Spleen (tissue), 11 donors: ENCODE data around the gene KANSL3. TPM values are rescaled to one million over a fixed set of nuclear protein-coding genes. Genes with fewer than 3 reads are reported as not detected.

ENCODE experiments used
- DNase-seq: peaks from one replicate; pipeline ENCODE4 v3.0.0-alpha.2; 2020
- H3K27ac ChIP-seq, 8 donors: fragments of 200-600 bp; sonication (generic) in 7 of 8; 1 replicate in 4 of 8; 2 replicates in 4 of 8; pipeline versions ENCODE4 v1.5.0 to v1.8.0; 2016 to 2021; ENCODE audit warnings: inconsistent platforms in 4 of 8, mild to moderate bottlenecking in 4 of 8, moderate library complexity in 1 of 8
- H3K27me3 ChIP-seq, 7 donors: fragments of 200-600 bp; sonication (generic) in 6 of 7; replicated peaks in 1 of 7; 1 replicate in 4 of 7; 2 replicates in 3 of 7; pipeline versions ENCODE4 v1.5.0 to v1.8.0; 2016 to 2021; ENCODE audit warnings: inconsistent platforms in 3 of 7, mild to moderate bottlenecking in 1 of 7
- H3K36me3 ChIP-seq, 6 donors: fragments of 200-600 bp; sonication (generic) in 5 of 6; 1 replicate in 4 of 6; 2 replicates in 2 of 6; pipeline versions ENCODE4 v1.5.0 to v1.8.0; 2016 to 2021; ENCODE audit warnings: inconsistent platforms in 2 of 6
- H3K4me1 ChIP-seq, 6 donors: fragments of 200-600 bp; sonication (generic) in 5 of 6; 1 replicate in 3 of 6; 2 replicates in 3 of 6; pipeline versions ENCODE4 v1.5.0 to v1.8.0; 2016 to 2021; ENCODE audit warnings: inconsistent platforms in 3 of 6
- H3K4me3 ChIP-seq, 8 donors: fragments of 200-600 bp; sonication (generic) in 7 of 8; 1 replicate in 4 of 8; 2 replicates in 4 of 8; pipeline versions ENCODE4 v1.5.0 to v1.8.0; 2016 to 2021; ENCODE audit warnings: inconsistent platforms in 4 of 8, mild to moderate bottlenecking in 4 of 8, moderate library complexity in 2 of 8
- H3K9me3 ChIP-seq, 8 donors: fragments of 200-600 bp; sonication (generic) in 7 of 8; 1 replicate in 4 of 8; 2 replicates in 4 of 8; pipeline versions ENCODE4 v1.5.0 to v1.8.0; 2016 to 2021; ENCODE audit warnings: inconsistent platforms in 4 of 8
- POLR2A ChIP-seq, 3 donors: fragments of 450-650 bp; IDR thresholded peaks; one replicate each; pipeline ENCODE4 v1.5.1; 2017; ENCODE audit warnings: antibody characterized with exemption in 3 of 3, mild to moderate bottlenecking in 1 of 3
- POLR2AphosphoS5 ChIP-seq, 3 donors: sonication (generic); formaldehyde crosslinking; IDR thresholded peaks; one replicate each; pipeline ENCODE4 v1.5.1; 2017; ENCODE audit warnings: antibody characterized with exemption in 3 of 3
- WGBS, 5 donors: extraction: QIAGEN DNeasy Blood & Tissue Kit in 3 of 5; methylation state at CpG; one replicate each; pipeline versions ENCODE4 v1.1.5 to v1.1.7; 2013 to 2018; 5-methylcytosine and 5-hydroxymethylcytosine counted together
- intact Hi-C: fragments of 100-400 bp; cut with DNase I; formaldehyde crosslinking; loops from one replicate; pipeline ENCODE4 v1.15.0; 2023; ENCODE audit warnings: low total_unique reads
- polyA plus RNA-seq, 3 donors: library from polyadenylated mRNA; stranded (reverse); fragments of 200-250 nt; gene quantifications; one replicate each; pipeline ENCODE4 v1.2.1, GENCODE V29; 2013
- total RNA-seq, 7 donors: library from RNA; depleted of rRNA in 3 of 7; stranded (reverse); fragments of >200 nt in 3 of 7; fragmentation: NEBNext Ultra II Directional in 4 of 7; extraction: Animal tissue kit (Norgen Biotek cat#: 25700) in 4 of 7; gene quantifications; one replicate each; pipeline versions ENCODE4 v1.1.0 to v1.2.1, GENCODE V29; 2016 to 2021
- TF ChIP-seq, protein P1 (sequence below), 11 experiments: fragments of 200-600 bp in 7 of 11; fragments of 450-650 bp in 4 of 11; sonication (generic) in 4 of 11; IDR thresholded peaks in 8 of 11; conservative IDR thresholded peaks in 3 of 11; 1 replicate in 7 of 11; 2 replicates in 4 of 11; pipeline versions ENCODE4 v1.4.0 to v1.8.0; 2016 to 2021; ENCODE audit warnings: antibody characterized with exemption in 11 of 11, inconsistent platforms in 4 of 11, mild to moderate bottlenecking in 1 of 11
- donor health status: healthy with polysubstance abuse.
- donor health status: DM: no; HTN: no; CAD: no; lungs with moderate emphysema.
- donor health status: DM: no; HTN: no; CAD: no.
- donor health status: Bipolar disorder and iron deficiency.
- donor health status: healthy.
- donor health status: DM: no; HTN: no; CAD: no.
- donor health status: DM: yes; HTN: yes; CAD: no.

The KANSL3 gene
- total and polyA plus RNA-seq, 10 donors: 10.3 to 59.6 (median 48.6) TPM

DNA sequence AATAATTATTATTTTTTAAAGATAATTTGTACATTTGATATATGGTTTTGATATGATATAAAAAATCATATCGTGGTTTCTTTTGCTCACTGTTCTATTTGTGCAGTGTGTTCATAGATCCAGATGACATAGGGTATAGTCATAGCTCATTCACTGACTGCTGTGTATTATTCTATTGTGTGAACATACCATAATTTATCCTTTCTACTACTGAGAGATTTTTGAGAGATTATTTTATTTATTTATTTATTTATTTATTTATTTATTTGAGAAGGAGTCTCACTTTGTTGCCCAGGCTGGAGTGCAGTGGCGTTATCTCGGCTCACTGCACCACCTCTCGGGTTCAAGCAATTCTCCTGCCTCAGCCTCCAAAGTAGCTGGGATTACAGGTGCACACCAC is 43.4 kb upstream of the KANSL3 start:
- H3K4me3 ChIP-seq: no peak overlapping the region
- no peaks in the 10 kb centered on the region for H3K9me3 ChIP-seq
- intact Hi-C loops: no loop called here
- DNase-seq: no peak
- no peak overlapping the region for H3K27ac ChIP-seq
- WGBS, 5 donors: 92 to 99% (median 94%) methylated on average over 4 of the region's 4 CpGs
- TF ChIP-seq, protein P1, sequence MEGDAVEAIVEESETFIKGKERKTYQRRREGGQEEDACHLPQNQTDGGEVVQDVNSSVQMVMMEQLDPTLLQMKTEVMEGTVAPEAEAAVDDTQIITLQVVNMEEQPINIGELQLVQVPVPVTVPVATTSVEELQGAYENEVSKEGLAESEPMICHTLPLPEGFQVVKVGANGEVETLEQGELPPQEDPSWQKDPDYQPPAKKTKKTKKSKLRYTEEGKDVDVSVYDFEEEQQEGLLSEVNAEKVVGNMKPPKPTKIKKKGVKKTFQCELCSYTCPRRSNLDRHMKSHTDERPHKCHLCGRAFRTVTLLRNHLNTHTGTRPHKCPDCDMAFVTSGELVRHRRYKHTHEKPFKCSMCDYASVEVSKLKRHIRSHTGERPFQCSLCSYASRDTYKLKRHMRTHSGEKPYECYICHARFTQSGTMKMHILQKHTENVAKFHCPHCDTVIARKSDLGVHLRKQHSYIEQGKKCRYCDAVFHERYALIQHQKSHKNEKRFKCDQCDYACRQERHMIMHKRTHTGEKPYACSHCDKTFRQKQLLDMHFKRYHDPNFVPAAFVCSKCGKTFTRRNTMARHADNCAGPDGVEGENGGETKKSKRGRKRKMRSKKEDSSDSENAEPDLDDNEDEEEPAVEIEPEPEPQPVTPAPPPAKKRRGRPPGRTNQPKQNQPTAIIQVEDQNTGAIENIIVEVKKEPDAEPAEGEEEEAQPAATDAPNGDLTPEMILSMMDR (IDR thresholded peaks at IDR 0.05 in 8 of 11, conservative IDR thresholded peaks at IDR 0.05 in 3 of 11): no peak
- TF ChIP-seq POLR2AphosphoS5 (IDR thresholded peaks at IDR 0.05): no peak
- no peak for TF ChIP-seq POLR2A (IDR thresholded peaks at IDR 0.05)
- H3K27me3 ChIP-seq: peaks cover 0 to 3% (median 0%) of the 10 kb centered on the region in 7 donors
- no peaks in the 10 kb centered on the region for H3K36me3 ChIP-seq
- peaks cover 0 to 17% (median 10%) of the 10 kb centered on the region in 6 donors for H3K4me1 ChIP-seq

DNA sequence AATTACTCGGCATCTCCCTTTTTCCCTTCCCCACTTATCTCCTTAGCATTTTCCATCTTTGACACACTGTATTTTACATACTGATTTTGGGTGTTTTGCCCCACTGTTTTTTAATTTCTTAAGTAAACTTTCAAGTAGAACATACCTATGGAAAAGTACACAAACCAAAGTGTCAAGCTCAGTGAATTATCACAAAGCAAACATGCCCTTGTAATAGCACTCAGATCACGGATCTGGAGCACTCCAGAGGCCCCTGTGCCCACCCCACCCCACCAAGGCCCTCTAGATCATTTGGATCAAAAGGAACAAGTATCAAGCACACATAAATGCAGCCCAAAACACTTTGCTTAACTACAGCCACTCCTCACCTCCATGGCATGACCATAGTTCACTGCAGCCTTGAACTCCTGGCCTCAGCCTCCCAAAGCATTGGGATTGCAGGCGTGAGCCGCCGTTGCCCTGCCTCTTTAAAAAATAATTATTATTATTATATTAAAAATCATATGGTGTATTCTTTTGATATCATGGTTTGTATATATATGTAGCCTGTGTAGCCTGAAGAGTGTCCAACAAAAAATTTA is 42.5 kb upstream of the KANSL3 start:
- H3K27ac ChIP-seq: no peak overlapping the region
- TF ChIP-seq POLR2AphosphoS5 (IDR thresholded peaks at IDR 0.05): no peak
- no peak for TF ChIP-seq POLR2A (IDR thresholded peaks at IDR 0.05)
- TF ChIP-seq, protein P1 (IDR thresholded peaks at IDR 0.05 in 8 of 11, conservative IDR thresholded peaks at IDR 0.05 in 3 of 11): no peak
- no peaks in the 10 kb centered on the region for H3K27me3 ChIP-seq
- no peak overlapping the region for H3K4me3 ChIP-seq
- H3K4me1 ChIP-seq: peaks cover 0 to 10% (median 6%) of the 10 kb centered on the region in 6 donors
- 73 to 84% (median 83%) methylated on average over 5 of the region's 5 CpGs for whole genome bisulfite sequencing, 5 donors
- no peaks in the 10 kb centered on the region for H3K36me3 ChIP-seq
- intact Hi-C loops: no loop called here
- H3K9me3 ChIP-seq: no peaks in the 10 kb centered on the region
- DNase-seq: peak; percentile 18

- H3K4me1 ChIP-seq: peaks cover 0 to 2% (median 0%) of the 10 kb centered on the region in 6 donors
- 68 to 85% (median 77%) methylated on average over 9 of the region's 9 CpGs for WGBS, 5 donors
- no peak for TF ChIP-seq POLR2AphosphoS5 (IDR thresholded peaks at IDR 0.05)
- TF ChIP-seq, protein P1 (IDR thresholded peaks at IDR 0.05 in 8 of 11, conservative IDR thresholded peaks at IDR 0.05 in 3 of 11): no peak
- no peak overlapping the region for H3K4me3 ChIP-seq
- no peak overlapping the region for H3K27ac ChIP-seq
- DNase-seq: peak; percentile 55
- intact Hi-C loops: no loop called here
- H3K36me3 ChIP-seq: no peaks in the 10 kb centered on the region
- no peaks in the 10 kb centered on the region for H3K27me3 ChIP-seq
- no peaks in the 10 kb centered on the region for H3K9me3 ChIP-seq
Observed at GRCh38 chr2:96679848-96680247, 41.7 kb upstream of the KANSL3 start.

DNA sequence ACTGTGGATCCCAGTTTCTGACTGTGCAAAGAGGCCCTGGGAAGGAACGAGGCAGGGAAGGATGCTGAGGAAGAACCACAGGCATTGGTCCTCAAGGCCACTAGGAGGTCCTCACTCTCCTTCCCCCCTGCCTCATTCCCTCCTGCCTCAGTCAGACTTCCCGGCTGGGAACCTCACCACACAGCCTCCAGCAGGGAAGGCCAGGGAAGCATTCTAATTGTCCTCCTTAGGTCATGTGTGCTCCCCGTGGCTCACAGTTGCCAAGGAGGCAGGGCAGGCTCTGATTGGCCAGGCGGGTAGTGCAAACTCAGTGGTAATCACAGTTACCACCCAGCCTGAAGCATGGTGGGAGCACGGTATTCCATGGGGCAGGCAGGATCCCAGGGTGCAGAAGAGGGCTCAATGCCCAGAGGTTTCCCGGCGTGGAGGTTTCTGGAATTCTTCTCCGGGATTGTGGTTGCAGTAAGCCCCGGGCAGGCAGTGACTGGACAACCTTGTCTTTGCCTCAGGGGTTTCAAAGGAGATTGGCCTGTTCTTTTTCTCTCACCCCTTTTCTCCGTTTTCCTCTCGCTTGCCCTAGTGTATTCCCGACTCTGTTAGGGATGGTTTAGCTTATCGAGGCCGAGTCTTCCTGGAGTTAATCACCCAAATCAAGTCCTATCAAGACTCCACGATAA is 31.6 kb upstream of the KANSL3 start:
- peaks cover 0 to 8% (median 0%) of the 10 kb centered on the region in 6 donors for H3K4me1 ChIP-seq
- no peak overlapping the region for H3K4me3 ChIP-seq
- no peak overlapping the region for H3K27ac ChIP-seq
- TF ChIP-seq POLR2AphosphoS5 (IDR thresholded peaks at IDR 0.05) (no peak), POLR2A (IDR thresholded peaks at IDR 0.05) (no peak)
- TF ChIP-seq, protein P1 (IDR thresholded peaks at IDR 0.05 in 8 of 11, conservative IDR thresholded peaks at IDR 0.05 in 3 of 11): no peak
- no peak for DNase-seq
- no peaks in the 10 kb centered on the region for H3K27me3 ChIP-seq
- intact Hi-C loops: no loop called here
- no peaks in the 10 kb centered on the region for H3K36me3 ChIP-seq
- no peaks in the 10 kb centered on the region for H3K9me3 ChIP-seq
- WGBS, 5 donors: 88 to 95% (median 90%) methylated on average over 15 of the region's 15 CpGs
